HG02571 (cell line): ENCODE measurements around the gene ZSWIM1.

ENCODE experiments used
- ATAC-seq: cut with Tn5 transposase; IDR thresholded peaks from one replicate; pipeline ENCODE4 v1.9.1; 2021; ENCODE audit warnings: mild to moderate bottlenecking, moderate library complexity; ENCODE audit not compliant: unreplicated experiment

ZSWIM1 gene

DNA sequence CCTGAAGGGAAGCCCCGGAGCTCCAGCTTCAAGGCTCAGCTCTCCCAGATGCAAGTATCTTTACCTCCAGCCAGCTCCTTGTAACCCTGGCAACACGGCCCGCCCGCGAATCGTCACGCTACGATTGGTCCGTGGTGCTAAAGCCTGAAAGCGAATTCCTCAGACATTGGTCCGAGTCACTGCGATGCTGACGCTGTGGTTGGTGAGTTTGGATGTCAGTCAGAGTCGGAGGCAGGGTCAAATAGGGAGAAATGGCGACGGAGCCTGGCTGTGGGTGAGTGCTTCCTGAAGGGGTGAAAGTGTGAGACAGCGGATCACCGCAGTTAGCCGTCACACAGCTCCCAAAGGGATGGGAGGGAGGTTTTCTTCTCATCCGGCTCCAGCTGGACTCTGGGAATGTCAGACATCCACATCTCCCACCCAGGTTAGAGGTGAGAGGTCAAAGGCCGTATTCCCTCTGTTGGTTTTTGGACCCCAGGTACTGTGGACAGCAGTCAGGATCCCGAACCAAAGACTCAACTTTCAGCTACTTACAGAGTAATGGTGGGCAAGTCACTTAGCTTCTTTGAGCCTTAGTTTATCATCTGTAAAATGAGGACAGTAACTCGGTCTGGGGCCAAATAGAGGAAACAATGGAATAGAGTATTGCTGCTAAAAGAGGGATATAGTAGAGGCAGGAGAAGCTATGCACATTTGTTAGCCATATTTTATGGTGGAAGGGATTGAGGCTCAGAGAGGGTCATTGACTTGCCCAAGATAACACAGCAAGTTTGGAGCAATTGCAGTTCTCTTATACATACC lies at the start of gene ZSWIM1:
Gene ZSWIM1 (plus strand): TSS at position 240 of the 801 bp plus-strand sequence. CDS start 1,366 bp downstream, outside the sequence.
- peak; percentile 97 for ATAC-seq

DNA sequence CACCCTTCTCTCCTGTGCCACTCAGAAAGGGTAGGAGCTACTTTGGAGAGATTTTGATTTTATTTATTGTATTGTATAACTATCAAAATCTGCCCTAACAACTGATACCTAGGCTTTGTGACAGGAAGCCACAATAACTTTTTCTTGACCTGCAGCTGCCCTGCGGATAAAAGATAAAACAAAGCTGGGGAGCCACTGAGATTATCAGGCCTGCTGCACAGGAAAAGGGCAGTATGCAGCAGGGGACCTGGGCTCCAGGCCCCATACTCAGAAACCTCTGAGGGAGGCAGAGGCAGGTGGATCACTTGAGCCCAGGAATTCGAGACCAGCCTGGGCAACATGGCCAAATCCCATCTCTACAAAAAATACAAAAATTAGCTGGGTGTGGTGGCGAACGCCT lies 48.4 kb upstream of the ZSWIM1 start:
- ATAC-seq = no peak

DNA sequence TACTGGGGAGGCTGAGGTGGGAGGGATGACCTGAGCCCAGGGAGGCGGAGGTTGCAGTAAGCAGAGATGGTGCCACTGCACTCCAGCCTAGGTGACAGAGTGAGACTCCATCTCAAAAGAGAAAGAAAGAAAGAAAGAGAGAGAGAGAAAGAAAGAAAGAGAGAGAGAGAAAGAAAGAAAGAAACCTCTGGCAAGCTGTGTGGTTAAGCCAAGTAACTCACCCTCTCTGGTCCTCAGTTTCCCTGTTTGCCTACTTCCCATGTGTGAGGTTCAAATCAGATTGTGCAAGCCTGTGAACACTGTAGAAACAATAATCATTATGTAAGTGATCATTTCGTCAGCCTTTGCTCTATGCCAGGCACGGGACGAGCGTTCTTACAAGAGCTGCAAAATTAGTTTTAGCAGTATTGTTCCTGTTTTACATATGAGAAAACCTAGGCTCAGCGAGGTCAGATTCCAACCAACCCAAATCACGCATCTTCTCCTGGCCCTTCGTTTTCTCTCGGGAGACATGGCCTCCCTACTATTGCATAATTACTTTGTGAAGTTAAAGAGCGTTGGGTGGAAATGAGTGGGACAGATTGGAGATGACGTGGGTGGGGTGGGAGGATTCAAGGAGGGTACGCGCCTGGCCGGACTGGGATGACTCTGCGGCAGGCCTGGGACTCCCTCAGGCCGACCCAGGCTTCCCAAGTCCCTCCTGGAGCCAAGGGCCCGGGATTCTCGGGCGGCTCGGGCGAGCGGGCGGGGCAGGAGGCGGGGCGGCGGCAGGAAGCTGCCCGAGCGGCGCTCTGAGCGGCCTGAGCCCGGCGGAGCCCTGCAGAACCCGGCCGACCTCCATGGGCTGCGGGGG lies 47.8 kb upstream of the ZSWIM1 start, which contains the start of gene SNX21:
Gene SNX21 (plus strand): TSS at position 770 of the 853 bp plus-strand sequence. CDS start 121 bp downstream, outside the sequence.
- ATAC-seq = no peak

DNA sequence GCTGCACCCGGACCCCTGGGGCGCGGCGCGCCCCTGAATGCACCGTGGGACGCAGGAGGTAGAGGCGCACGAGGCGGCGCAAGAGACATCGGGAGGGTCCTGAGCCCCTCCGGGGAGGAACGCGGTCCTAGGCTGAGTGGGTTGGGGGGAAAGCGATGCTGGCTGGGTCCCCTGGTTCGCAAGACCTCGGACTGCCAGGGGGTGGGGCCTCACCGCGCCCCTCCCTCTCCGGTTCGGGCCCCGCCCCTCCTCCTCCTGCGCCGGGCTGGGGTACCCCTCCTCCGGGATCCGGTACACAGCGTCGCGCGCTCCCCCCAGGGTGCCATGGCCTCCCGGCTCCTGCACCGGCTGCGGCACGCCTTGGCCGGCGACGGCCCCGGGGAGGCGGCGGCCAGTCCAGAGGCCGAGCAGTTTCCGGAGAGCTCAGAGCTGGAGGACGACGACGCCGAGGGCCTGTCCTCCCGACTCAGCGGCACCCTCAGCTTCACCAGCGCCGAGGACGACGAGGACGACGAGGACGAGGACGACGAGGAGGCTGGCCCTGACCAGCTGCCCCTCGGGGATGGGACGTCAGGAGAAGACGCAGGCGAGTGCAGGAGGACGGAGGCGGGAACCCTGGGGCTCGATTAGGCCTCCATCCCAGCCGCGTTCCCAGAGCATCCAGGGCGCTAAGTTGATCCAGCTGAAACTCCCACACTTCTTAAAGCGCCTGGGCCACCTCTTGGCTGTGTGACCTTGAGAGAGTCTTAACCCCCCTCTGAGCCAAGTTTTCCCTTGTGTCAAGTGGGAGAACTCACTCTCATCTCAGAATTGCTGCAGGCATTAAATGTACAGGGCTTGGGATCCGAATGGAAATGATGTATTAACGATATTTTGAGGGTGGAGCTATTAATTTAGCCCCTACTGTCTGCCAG lies 46.9 kb upstream of the ZSWIM1 start:
- ATAC-seq = no peak

DNA sequence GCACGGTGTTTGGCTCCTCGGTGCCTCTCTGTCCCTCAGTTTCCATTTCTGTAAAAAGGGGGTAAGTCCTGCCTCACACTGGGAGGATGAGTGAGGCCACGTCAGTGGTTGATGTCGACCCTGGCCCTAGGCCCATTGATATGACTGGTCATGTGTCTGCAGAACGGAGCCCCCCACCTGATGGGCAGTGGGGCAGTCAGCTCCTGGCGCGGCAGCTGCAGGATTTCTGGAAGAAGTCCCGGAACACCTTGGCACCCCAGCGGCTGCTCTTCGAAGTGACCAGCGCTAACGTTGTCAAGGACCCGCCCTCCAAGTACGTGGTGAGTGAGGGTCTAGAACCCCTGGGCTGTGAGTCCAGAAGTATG lies 46.2 kb upstream of the ZSWIM1 start:
- no peak for ATAC-seq

DNA sequence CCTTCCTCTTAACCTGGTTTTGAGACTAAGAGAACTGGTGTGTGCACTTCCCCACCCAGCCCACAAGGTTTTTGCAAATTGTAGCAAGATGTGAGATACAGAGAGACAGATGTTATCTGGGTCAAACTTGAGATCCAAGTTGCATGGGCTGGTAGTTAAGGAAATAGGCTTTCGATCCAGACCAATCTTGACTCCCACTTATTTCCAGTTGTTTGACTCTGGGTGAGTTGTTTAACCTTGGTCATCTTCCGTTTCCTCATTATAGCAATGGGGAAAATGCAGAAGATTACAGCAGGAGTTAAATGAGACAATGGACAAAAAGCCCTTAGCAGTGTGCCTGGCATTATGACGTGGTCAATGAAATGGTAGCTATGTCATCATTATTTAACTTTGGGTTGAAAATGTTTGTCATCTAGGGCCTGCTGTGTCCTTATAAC lies 45.7 kb upstream of the ZSWIM1 start:
- ATAC-seq = no peak

DNA sequence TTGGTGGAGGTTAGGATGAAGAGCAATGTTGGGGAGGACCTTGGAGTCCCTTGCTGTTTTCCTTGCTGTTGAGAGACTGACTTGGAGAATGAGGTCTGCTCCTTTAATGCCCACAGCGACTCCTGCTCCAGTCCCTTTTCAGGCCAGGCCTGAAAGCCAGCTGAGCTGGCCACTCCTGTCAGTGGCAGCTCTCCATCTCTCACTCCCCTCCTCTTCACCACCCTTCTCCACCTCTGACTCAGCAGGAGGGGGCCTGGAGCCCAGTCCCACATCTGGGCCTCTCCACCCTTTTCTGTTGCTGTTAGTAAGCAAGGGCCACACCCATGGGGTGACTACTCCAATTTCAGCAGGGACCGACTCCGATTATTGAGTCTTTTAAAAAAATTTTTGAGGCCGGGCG lies 45.2 kb upstream of the ZSWIM1 start:
- ATAC-seq = no peak

DNA sequence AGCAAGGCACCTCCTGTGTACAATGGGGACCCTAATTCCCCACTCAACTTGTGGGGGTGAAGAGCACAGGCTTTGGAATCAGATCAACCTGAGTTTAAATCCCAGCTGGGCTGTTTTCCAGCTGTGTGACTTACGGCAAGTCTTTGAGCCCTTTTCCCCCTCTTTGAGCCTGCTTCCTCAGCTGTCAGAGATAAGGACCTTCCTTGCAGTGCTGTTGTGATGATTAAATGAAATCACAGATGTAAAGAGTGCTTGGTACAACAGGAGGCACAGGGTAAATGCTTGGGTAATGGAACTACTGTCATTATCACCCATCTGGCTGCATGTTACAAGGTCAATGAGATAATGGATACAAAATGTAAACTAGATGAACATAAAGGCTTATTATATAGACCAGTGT lies 44.2 kb upstream of the ZSWIM1 start:
- no peak for ATAC-seq

DNA sequence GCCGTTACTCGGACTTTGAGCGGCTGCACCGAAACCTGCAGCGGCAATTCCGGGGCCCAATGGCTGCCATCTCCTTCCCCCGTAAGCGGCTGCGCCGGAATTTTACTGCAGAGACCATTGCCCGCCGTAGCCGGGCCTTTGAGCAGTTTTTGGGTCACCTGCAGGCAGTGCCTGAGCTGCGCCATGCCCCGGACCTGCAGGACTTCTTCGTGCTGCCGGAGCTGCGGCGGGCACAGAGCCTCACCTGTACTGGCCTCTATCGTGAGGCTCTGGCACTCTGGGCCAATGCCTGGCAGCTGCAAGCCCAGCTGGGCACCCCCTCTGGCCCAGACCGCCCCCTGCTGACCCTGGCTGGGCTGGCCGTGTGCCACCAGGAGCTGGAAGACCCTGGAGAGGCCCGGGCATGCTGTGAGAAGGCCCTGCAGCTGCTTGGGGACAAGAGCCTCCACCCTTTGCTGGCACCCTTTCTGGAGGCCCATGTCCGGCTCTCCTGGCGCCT lies 40.3 kb upstream of the ZSWIM1 start:
- no peak for ATAC-seq

DNA sequence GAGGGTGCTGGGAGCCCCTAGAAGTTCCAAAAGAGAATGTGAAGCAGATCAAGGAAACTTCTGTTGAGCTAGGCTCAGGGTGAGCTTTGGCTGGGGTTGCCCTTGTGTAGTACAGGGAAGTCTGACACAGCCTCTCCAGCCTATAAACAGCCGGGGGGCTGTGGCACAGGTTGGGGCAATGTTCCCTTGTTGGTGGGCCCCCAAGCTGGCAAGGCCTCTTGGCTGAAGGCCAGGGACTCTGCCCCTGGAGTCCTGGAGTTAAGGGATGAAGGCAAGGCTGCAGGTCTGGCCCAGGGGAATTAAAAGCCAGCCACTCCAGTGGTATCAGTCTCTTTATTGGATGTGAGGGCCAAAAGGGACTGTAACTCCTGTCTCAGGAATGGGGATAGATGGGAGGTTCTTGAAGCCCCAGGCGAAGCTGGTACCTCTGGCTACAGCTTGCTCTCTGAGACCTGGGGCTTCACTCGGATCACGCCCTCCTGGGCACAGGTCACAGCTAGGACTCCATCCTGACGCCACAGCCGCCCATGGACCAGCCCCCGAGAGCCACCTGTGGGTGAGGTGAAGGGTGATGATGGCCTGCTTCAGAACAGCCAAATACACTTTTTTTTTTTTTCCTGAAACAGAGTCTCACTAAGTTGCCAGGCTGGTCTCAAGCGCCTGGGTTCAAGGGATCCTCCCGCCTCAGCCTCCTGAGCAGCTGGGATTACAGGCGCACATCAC lies 39.5 kb upstream of the ZSWIM1 start:
- ATAC-seq = no peak

DNA sequence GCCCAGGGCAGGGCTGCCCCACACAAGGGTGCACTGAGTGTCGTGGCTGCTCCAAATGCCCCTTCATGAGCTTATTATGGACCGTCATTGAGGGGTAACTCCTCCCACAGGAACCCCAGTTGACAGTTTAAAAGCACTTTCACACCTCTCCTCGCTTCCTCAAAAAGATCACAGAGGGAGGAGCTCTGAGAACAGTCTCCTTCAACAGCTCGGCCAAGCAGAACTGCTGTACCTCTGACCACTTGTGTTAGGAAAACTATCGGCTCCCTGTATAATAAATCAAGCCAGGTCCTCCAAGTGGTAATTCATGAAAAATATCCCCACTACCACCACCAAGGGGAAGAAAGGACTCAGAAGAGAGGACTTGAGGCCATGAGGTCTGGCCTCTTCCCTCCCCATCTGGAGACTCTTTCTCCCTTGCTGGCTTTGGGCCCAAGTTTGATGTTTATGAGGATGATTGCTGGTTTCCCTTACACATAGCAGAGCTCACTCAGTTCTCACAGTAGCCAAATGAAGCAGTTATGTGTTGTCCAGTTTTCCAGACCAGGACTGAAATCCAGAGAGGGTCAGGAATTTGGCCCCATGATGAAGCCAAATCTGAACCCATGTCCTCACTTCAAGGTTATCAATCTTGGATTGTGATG lies 38.7 kb upstream of the ZSWIM1 start:
- ATAC-seq = no peak

DNA sequence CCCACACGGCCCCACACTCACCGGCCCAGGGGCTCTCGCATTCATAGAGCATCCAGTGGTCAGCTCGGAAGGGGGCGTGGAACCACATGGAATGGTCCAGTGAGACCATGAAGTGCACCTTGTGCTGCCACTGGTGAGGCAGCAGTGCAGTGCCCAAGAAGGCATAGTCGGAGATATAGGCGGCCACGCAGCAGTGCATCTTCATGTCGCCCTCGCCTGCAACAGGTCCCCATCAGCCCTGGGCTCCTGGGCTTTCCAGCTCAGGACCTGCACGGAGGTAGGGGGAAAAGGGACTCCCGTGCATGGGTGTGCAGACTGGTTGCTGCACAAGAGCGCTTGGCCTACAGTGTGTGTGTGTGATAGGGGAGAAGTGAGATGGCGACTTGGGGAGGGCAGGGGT lies 37.5 kb upstream of the ZSWIM1 start:
- no peak for ATAC-seq

DNA sequence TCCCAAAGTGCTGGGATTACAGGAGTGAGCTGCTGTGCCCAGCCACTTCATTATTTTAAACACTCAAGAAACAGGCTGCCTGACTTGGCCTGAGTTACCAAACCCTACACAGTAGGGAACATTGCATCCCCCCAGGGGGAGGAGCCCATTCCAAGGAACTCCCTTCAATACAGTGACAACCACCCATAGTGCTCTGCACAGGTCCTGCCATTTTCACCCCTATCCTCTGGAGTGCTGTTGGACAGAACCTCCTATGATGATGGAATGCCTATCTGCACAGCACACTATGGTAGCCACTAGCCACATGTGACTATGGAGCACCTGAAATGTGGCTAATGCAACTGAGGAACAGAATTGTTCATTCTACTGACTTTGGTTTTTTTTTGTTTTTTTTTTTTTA lies 35.6 kb upstream of the ZSWIM1 start:
- ATAC-seq = no peak

DNA sequence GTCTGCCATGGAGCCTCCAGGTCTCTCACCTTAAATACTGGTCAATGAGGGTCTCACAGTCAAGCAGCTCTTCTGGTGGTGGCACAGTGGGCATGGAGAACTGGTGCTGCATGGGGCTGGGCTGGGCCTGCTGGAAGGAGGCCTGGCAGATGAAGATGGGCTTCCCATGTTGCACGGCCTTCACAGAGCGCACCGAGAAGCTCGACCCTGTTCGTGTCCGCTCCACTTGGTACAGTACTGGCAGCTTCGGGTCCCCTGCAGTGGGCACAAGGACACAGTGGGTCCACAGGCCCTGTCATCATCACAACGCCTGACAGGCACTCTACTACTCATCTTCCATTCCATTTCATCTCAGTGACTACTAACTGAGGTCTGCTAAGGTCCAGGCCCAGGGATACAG lies 32.6 kb upstream of the ZSWIM1 start:
- ATAC-seq = no peak

DNA sequence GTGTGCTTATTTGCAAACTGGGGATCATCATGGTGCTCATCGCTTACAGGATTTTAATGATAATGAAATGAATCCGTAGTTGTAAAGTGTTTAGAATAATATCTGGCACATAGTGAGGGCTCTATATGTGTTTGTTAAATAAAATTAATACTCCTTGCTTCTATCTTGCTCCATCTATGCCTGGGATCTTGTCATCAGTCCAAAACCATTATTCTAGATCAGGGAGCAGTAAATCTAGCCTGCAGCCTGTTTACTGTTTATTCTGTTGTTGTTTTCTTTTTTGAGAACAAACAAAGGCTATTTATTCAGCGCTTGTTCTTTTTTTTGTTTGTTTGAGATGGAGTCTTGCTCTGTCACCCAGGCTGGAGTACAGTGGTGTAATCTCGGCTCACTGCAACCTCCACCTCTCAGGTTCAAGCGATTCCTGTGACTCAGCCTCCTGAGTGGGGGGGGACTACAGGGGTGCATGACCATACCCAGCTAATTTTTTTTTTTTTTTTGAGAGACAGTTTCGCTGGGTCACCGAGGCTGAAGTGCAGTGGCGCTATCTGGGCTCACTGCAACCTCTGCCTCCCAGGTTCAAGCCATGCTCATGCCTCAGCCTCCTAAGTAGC lies 32.0 kb upstream of the ZSWIM1 start:
- ATAC-seq = no peak

DNA sequence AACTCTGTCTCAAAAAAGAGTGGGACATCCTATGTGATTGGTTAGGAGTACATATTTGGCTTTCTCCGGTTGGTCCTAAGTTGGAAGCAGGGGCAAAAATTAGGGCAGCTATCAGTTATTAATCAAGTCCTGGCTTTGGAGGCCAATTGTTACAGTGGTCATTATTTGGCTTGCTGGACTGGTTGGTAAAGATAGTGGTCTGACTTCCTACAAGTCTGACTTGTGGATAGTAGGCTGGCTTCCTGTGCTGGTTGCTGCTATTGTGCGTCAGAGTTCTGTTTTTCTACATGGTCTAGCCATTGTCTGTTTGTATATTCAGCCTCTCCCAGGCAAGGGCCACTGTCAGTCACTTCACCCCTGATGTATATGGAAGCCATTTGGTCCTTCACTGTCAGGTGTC lies 30.8 kb upstream of the ZSWIM1 start:
- no peak for ATAC-seq

DNA sequence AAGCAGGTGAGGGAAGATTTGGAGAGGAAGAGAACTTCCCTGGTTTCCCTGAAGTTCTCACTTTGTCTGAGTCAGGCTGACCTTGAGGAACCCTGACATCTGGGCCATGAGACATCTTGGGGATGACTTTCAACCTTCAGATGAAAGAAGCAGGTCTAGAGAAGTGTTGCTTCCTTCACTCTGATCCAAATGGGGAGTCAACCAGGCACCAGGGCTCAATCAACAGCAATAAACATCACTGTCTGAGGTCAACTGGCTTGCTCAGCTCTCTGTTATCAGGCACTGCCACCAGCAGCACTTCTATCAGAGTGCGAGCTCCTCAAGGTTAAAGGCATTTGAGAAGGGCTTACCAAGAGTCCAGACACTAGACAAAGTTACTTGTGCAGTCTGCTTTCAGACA lies 30.1 kb upstream of the ZSWIM1 start:
- ATAC-seq = no peak

DNA sequence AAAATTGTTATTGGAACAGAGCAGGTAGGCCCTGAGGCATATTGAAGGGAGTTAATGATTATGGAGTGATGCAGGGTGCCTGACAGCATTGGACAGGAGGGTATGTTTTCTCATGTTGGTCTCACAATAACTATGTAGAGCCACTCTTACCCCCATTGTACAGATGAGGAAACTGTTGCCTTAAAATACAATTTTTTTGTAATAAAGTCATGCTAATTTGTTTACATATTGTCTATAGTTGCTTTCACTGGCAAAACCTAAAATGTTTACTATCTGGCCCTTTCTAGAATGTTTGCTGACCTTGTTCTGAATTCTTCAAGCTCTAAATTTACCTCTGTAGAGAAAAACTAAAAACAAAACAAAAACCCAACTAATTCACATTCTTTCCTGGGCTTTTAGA lies 29.5 kb upstream of the ZSWIM1 start:
- ATAC-seq = no peak

DNA sequence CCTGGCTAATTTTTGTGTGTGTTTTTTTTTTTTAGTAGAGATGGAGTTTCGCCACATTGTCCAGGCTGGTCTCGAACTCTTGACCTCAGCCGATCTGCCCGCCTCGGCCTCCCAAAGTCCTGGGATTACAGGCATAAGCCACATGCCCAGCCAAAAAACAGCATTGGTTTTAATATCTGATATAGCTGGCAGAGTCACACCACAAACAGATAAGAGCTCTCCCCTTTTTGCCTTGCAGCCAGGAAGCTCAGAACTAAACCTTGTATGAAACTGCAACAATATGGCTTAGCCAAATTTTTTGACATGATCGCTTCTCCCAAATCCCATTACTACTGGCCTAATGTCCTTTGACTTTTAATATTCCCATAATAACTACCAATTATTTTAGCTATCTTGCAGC lies 28.7 kb upstream of the ZSWIM1 start:
- ATAC-seq = no peak
